ENCODE measurements around the gene DMBX1.

The DMBX1 gene

DNA sequence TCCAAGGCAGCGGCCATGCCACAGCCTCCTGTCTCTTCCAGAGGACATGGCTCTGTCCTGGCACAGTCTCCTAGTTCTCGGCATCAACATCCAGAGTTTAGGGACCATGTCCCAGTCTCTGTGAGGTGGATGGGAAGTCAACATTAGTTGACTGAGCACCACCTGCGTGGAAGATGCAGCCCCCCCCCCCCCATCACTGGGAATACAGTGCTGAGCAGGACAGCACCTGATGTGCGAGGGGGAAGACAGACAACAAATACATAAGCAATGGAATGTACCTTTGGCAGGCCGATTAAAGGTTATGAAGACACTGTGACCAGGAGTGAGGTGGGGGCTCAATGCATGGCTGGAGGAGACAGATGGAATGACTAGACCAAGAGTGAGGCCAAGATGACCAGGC lies 35.2 kb downstream of the DMBX1 start:
- no peaks in the 10 kb centered on the region for H3K79me2 ChIP-seq (ENCODE audit: insufficient read depth, low read length)
- H3K4me3 ChIP-seq (ENCODE audit: low read depth in 1 of 2, low read length in 2 of 2), result no peak overlapping the region
- no peak overlapping the region for H2AFZ ChIP-seq (ENCODE audit: low read depth, low read length)
- H4K20me1 ChIP-seq (ENCODE audit: insufficient read depth, low read length), result no peaks in the 10 kb centered on the region; the same call in 1 of the 2 replicates
- no peaks in the 10 kb centered on the region for H3K36me3 ChIP-seq (ENCODE audit: insufficient read depth, low read length)
- H3K9me3 ChIP-seq (ENCODE audit: insufficient read depth, low read length, severe bottlenecking), result no peaks in the 10 kb centered on the region
- no peak overlapping the region for H3K27ac ChIP-seq (ENCODE audit: low read length)
- no peak overlapping the region for H3K4me2 ChIP-seq (ENCODE audit: insufficient read depth, low read length)
- H3K27me3 ChIP-seq (ENCODE audit: insufficient read depth, low read length, poor library complexity), result peaks cover 39% of the 10 kb centered on the region
- DNase-seq (no peak), ATAC-seq (ENCODE audit: insufficient read depth, low read depth) (no peak)
- H3K9ac ChIP-seq (ENCODE audit: low read depth, low read length), result no peak overlapping the region
- TF ChIP-seq, protein P1, sequence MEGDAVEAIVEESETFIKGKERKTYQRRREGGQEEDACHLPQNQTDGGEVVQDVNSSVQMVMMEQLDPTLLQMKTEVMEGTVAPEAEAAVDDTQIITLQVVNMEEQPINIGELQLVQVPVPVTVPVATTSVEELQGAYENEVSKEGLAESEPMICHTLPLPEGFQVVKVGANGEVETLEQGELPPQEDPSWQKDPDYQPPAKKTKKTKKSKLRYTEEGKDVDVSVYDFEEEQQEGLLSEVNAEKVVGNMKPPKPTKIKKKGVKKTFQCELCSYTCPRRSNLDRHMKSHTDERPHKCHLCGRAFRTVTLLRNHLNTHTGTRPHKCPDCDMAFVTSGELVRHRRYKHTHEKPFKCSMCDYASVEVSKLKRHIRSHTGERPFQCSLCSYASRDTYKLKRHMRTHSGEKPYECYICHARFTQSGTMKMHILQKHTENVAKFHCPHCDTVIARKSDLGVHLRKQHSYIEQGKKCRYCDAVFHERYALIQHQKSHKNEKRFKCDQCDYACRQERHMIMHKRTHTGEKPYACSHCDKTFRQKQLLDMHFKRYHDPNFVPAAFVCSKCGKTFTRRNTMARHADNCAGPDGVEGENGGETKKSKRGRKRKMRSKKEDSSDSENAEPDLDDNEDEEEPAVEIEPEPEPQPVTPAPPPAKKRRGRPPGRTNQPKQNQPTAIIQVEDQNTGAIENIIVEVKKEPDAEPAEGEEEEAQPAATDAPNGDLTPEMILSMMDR (IDR thresholded peaks at IDR 0.05; ENCODE audit: borderline replicate concordance, extremely low read depth, low read length, poor library complexity, severe bottlenecking), result no peak
- no peak for TF ChIP-seq EZH2 (IDR thresholded peaks at IDR 0.05; ENCODE audit: borderline replicate concordance, low read depth, low read length, severe bottlenecking)
- no peaks in the 10 kb centered on the region for H3K4me1 ChIP-seq (ENCODE audit: insufficient read depth, low read length)

DNA sequence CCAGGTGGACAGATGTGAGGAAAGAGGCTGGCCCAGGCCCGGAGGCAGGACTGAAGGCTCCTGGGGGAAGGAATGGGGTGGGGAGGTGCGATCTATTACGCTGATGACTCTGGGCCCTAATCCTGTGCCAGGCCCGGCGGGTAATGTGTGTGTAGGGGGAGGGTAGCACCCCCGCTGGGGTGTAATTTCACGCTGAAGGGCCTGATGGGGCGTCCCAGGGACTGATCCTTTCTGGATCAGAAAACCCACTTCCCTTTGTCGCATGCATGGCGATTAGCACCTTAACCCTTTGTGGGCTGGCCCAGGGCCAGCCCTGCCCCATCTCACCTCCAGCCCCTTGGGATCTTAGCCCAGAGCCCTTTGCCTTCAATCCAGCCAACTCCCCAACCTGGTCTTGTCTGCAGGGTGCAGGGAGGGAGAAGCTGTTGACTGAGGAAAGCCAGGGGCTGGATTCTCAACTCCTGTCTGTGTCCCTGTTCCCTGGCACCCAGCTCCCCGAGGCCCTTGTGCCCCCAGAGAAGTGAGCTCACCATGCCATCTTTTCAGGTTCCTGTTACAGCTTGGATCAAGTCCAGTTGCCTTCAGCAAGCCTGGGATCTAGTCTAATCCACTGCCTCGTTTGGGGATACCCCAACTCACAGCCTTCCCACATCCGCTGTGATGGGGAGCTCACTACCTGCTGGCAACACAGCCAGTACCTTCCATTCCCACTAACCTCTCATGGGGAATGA lies 35.8 kb downstream of the DMBX1 start:
- Histone ChIP-seq H3K27ac (ENCODE audit: low read length) (no peak overlapping the region), H3K4me2 (ENCODE audit: insufficient read depth, low read length) (no peak overlapping the region), H3K27me3 (ENCODE audit: insufficient read depth, low read length, poor library complexity) (peaks cover 41% of the 10 kb centered on the region), H3K9me3 (ENCODE audit: insufficient read depth, low read length, severe bottlenecking) (no peaks in the 10 kb centered on the region), H2AFZ (ENCODE audit: low read depth, low read length) (no peak overlapping the region), H4K20me1 (ENCODE audit: insufficient read depth, low read length) (peaks cover 3% of the 10 kb centered on the region; the same call in 1 of the 2 replicates), H3K4me1 (ENCODE audit: insufficient read depth, low read length) (no peaks in the 10 kb centered on the region), H3K79me2 (ENCODE audit: insufficient read depth, low read length) (no peaks in the 10 kb centered on the region), H3K4me3 (ENCODE audit: low read depth in 1 of 2, low read length in 2 of 2) (no peak overlapping the region), H3K36me3 (ENCODE audit: insufficient read depth, low read length) (no peaks in the 10 kb centered on the region), H3K9ac (ENCODE audit: low read depth, low read length) (no peak overlapping the region)
- DNase-seq, result no peak
- ATAC-seq (ENCODE audit: insufficient read depth, low read depth), result no peak
- no peak for TF ChIP-seq EZH2 (IDR thresholded peaks at IDR 0.05; ENCODE audit: borderline replicate concordance, low read depth, low read length, severe bottlenecking)
- TF ChIP-seq, protein P1 (IDR thresholded peaks at IDR 0.05; ENCODE audit: borderline replicate concordance, extremely low read depth, low read length, poor library complexity, severe bottlenecking), result no peak

DNA sequence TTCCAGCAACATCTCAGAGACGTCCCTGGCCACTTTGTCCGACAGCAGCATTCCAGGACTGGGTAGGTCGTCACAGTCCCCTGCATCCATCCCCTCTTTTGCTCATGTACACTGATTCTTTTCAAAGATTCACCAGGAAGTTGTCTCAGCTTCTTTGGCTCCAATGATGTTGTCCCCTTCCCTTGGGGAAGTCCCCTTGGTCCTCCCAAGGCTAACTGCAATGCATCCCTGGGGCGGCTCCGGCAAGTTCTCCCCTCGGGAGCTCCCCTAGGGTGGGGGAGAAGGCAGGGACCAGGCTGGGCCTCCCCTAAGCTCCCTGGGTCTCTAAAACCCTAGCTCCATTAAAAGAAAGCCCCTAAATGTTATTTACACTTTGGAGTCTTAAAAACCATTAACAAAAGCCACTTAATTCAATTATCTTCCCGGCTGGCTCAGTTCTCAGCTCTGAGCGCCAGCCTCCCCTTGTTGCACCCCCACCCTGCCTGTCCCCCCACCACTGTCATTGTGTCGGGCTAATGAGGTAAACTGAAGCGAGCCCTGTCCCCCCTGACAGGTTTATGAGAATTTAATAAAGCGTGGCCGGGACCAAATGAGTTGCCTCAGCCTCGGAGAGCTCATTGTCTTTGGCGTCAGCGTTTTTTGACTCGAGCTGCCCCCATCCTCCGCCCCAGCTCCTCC lies 36.5 kb downstream of the DMBX1 start:
- TF ChIP-seq EZH2 (IDR thresholded peaks at IDR 0.05; ENCODE audit: borderline replicate concordance, low read depth, low read length, severe bottlenecking), result no peak
- TF ChIP-seq, protein P1 (IDR thresholded peaks at IDR 0.05; ENCODE audit: borderline replicate concordance, extremely low read depth, low read length, poor library complexity, severe bottlenecking), result no peak
- Histone ChIP-seq H3K27me3 (ENCODE audit: insufficient read depth, low read length, poor library complexity) (peaks cover 45% of the 10 kb centered on the region), H3K4me3 (ENCODE audit: low read depth in 1 of 2, low read length in 2 of 2) (no peak overlapping the region), H3K27ac (ENCODE audit: low read length) (no peak overlapping the region), H4K20me1 (ENCODE audit: insufficient read depth, low read length) (peaks cover 5% of the 10 kb centered on the region; the same call in 1 of the 2 replicates), H3K4me2 (ENCODE audit: insufficient read depth, low read length) (no peak overlapping the region), H3K36me3 (ENCODE audit: insufficient read depth, low read length) (no peaks in the 10 kb centered on the region), H3K79me2 (ENCODE audit: insufficient read depth, low read length) (no peaks in the 10 kb centered on the region), H3K9me3 (ENCODE audit: insufficient read depth, low read length, severe bottlenecking) (no peaks in the 10 kb centered on the region), H3K9ac (ENCODE audit: low read depth, low read length) (no peak overlapping the region), H3K4me1 (ENCODE audit: insufficient read depth, low read length) (no peaks in the 10 kb centered on the region), H2AFZ (ENCODE audit: low read depth, low read length) (no peak overlapping the region)
- DNase-seq, result no peak
- ATAC-seq (ENCODE audit: insufficient read depth, low read depth), result no peak
